DMS53 (cell line): ENCODE data around the gene RAPGEF6.
A peak's percentile ranks its signal among the peaks of the same experiment; 100 is the strongest.

Experiments used
- DNase-seq: peaks from one replicate; lab custom pipeline; 2025; lab: John Stamatoyannopoulos, UW

Gene RAPGEF6

DNA sequence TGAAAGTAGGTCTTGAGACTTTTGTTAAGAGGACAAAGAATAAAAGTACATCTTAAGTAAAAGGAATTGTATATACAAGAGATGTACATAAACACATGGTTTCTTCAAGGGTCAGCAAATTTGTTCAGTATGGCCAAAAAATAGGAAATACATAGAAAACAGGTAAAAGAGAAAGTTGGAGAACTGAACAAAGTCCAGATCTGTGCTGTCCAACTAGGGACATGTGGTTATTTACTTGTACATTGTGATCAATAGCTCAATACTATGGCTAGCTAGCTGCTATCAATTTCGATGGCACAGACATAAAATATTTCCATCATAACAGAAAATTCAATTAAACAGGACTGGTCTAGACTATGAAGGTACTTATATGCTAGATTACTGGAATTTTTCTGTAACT, 92.3 kb downstream of the RAPGEF6 start:
- DNase-seq: no peak

GRCh38 chr5:131541762-131542161, 93.3 kb downstream of the RAPGEF6 start:
- DNase-seq: no peak

GRCh38 chr5:131541071-131541470, 94.0 kb downstream of the RAPGEF6 start:
- peak; percentile 96 for DNase-seq

DNA sequence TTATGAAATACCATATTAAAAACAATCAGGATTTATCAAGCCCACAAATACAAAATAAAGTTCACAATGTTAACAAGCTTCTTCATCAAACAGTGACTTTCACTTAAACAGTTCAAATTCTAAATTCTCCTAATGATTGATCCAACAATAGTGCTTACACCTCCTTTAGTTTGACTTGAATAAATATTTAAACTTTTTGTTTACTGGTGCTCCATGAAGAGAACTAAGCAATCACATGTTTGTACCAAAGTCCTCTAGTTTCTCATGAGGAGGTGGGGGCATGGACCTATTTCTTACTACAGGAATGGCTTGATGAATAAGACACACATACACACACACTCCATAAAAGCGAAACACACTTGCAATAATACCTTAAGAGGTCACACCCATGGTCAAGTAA, 95.8 kb downstream of the RAPGEF6 start:
- peak; percentile 9 for DNase-seq

DNA sequence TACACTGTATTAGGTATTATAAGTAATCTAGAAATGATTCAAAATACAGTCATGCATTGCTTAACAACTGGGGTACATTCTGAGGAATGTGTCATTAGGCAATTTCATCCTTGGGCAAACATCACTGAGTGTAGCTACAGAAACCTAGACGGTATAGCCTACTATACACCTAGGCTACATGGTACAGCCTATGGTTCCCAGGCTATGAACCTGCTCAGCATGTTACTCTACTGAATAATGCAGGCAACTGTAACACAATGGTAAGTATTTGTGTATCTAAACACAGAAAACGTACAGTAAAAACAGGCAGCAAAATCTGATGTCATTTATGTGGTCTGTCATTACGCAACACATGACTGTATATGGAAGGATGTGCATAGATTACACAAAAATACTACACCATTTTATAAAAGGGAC, 96.8 kb downstream of the RAPGEF6 start:
- peak; percentile 68 for DNase-seq

DNA sequence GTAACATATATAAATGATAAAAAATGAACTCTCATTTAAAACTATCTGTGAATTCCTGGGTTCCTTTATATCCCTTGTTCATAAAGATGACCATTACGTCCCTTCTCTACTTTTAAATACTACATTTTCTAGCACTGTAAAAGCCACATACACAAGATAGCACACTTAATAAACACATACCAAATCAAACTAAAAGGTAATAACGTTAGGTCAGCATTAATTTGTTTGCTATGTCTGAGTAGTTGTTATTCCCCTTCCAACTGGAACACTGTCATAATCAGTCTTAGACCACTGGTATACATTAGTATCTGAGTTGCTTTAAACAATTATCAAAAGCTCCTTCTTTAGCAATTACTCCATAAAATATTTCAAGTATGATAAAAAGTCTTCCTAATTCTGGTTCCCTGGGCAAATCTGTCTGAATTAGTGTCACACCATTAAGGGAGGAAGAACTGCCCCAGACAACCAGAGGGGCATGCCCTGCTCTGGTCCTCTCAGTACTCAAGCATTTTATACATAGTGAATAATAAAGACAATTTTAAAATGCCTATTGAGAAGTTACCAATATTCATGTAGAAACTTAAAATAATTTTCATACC, 98.1 kb downstream of the RAPGEF6 start:
- DNase-seq: peak; percentile 48

DNA sequence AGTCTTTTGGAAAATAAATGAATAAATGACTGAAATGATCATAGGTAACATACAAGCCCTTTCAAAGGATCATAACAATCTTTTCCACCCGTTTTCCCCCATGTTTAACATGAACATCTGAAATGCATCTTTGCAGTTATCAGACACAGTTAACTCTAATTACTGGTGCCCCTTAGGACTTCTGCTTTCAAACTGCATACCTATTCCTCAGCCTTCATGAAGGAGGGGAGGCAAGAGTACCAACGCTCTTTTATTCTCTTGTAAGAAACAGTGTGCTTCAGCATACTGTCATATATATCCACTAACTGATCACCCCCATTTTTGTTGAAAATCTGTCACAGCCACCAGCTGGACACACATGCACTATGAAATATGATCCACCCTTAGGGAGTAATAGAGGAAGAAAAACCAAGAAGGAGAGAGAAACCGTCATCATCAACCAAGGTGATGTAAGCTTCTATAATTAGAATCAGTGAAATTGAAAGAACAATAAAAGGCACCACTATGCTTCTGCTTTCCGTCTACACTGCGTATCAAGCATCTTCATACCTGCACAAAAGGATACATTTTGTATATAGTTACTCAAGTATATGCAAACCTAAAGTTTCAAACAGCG, 98.7 kb downstream of the RAPGEF6 start:
- DNase-seq: peak; percentile 96

GRCh38 chr5:131534974-131535373, 100.1 kb downstream of the RAPGEF6 start:
- DNase-seq: peak; percentile 79

DNA sequence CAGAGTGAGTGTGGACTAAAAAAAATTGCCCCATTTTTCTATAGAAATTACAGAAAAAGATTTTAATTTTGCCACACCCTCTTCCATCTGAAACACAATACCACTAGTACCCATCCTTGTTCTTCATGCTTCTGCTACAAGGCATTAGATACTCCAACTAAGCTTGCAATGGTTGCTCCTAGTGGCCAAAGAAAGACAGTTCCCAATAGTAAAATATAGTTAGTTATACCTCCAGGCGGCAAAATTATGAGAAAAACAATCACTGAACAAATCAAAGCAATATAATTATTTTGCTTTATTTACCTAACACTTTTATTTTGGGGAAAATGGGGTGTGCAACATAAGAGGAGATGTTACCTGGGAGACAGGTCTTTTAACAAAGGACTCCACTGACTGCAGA, 101.2 kb downstream of the RAPGEF6 start:
- peak; percentile 64 for DNase-seq

- peak; percentile 66 for DNase-seq
Measured at GRCh38 chr5:131532031-131532640, 102.9 kb downstream of the RAPGEF6 start.

GRCh38 chr5:131530706-131531331, 104.2 kb downstream of the RAPGEF6 start:
- DNase-seq: peak; percentile 73

GRCh38 chr5:131528682-131529081, 106.3 kb downstream of the RAPGEF6 start:
- DNase-seq: peak; percentile 22

DNA sequence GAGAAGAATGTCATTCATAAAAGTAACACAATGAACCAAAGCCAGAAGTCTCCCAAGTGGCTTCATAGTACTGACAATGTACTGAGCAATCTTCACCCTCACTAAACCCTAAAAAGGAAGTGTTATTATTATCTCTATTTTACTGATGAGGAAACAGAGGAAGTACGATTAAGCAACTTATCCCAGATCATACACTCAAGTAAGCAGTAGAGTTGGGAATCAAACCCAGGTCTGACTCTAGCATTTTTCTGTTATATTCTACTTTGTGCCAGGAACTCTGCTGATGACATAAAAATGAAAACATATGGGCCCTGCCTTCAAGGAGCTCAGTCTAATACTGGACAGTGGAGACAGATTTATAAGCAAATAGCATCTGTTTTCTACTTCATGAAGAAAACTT, 109.2 kb downstream of the RAPGEF6 start:
- DNase-seq: no peak

DNA sequence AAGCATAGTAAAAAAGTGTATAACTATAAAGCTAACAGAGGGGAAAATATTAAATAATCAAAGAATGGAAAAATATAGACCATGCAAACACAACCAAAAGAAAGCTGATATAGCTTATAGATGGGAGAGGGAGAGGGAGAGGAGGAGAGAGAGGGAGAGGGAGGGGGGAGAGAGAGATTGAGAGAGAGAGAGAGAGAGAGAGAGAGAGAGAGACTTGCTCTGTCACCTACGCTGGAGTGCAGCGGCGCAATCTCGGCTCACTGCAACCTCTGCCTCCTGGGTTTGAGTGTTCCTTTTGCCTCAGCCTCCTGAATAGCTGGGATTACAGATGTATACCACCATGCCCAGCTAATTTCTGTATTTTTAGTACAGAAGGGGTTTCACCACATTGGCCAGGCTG, 110.6 kb downstream of the RAPGEF6 start:
- DNase-seq: no peak

DNA sequence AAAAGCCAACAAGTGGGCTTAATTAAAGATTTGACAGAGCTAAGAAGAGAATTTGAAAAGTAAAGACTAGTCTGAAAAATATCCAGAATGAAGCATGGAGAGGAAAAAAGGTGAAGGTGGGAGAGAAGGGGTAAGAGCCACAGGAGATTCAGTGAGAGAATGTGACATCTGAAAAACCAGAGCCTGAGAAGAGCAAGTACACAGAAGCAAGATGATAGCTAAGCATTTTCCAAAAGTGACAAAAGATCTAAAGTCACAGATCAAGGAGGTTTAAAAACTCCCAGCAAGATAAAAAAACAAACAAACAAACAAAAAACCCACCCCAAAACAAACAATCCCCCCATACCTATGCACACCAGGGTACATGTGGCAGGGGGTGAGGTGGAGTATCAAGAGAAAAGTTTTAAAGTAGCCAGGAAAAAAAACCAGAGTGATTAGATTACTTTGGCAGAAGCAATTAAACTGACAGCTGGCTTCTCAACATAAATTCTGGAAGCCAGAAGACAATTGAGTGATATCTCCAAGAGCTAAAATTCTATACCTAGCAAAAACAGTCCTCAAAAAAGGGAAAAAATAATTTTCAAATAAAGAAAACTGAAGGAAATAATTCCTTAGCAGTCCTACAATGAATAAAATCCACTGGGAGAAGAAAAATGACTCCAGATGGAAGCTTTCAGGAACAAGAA, 111.4 kb downstream of the RAPGEF6 start:
- no peak for DNase-seq

GRCh38 chr5:131521252-131521651, 113.8 kb downstream of the RAPGEF6 start:
- peak; percentile 15 for DNase-seq

DNA sequence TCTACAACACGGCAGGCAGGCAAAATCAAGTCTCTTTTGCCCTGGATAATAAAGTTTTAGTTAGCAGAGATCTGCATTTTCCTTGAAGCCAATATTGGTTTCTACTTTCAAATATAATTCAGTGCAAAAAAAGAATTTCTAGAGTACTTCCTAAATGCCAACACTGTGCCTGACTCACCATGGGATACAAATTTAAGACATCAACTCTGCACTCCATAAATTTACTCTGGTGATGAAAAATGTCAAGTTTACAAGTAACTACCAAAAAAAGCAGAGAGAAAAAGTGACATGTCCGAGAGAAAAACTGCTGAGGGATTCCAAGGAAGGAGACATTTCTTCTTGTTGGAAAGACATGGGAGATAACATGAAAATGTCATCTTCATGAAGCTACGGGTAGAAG, 119.7 kb downstream of the RAPGEF6 start:
- no peak for DNase-seq

DNA sequence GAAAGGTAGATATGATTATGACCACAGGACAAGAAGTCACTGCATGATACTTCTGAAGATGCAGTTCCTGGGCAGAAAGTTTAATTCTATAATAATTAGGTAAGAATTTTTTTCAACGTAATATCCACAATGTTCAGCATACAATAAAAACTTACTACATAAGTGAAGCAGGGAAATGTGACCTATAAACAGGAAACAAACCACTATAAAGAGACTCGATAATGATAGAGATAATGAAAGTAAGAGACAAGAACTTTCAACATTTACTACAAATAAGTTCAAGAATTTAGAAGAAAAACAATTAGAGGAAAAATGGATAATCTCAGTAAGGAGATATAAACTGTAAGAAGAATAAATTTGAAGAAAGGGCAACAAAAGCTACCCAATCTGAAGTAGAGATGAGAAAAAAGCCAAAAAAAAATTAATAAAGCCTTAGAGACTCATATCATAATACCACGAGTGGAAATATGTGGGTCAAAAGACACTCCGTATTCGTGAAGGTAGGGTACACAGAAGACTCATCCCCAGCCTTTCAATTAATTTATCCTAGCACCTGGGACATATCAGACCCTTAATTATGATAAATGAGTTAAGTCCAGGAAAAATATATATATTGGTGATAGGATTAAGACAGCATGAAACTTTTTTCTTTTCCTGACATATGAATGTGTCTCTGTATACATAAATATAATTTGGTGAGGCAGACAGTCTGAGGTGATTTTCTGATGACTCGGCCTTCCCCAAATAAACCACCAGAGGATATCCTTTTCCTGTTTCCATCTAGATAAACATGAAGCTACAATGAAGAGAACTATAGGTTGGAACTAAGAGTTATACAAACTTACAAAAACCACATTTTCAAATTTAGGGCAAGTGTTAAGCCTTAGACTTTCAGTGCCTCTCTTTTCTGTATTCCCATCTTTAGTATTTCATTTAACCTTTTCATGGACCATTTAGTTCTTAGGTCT, 120.4 kb downstream of the RAPGEF6 start:
- peak; percentile 43 for DNase-seq

DNA sequence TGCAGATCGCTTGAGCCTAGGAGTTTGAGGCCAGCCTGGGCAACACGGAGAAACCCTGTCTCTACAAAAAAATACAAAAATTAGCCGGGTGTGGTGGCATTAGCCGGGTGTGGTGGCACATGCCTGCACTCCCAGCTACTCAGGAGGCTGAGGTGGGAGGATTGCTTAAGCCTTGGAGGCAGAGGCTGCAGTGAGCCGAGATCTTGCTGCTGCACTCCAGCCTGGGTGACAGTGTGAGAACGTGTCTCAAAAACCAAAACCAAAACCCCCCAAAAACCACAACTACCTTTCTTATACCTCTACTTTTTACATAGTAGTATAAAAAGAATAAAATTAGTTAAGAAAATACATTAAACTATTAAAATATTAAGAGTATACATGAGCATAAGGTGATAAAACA, 121.2 kb downstream of the RAPGEF6 start:
- DNase-seq: no peak

- no peak for DNase-seq
Measured at GRCh38 chr5:131511934-131512333, 123.1 kb downstream of the RAPGEF6 start.

DNA sequence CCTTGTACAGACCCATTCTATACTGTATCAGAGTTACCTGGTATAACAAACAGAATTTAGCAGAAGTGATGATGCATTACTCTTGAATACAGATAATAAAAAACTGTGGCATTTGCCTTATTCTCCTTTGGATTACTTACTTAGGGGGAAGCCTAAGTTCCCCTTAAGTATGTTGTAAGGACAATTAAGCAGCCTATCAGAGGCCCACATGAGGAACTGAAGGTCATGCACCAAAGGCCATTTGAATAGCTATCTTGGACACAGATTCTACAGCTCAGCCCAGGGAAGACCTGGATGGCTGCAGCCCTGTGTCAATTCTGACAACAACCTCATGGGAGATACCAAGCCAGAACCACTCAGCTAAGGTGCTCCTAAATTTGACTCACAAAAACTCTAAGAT, 125.2 kb downstream of the RAPGEF6 start:
- DNase-seq: no peak
